GM12865 (cell line): ENCODE measurements around the gene C1orf53.
"Not testable (repeated sequence)": the region's sequence is repeated elsewhere in the genome, so short reads cannot be mapped to it uniquely, and the experiment has no call there.

ENCODE experiments used
- DNase-seq: peaks from one replicate; pipeline ENCODE4 v3.0.0; 2010; ENCODE audit warnings: low read depth
- H3K4me3 ChIP-seq: 2 replicates; pipeline ENCODE4 v1.5.1; 2011; ENCODE audit warnings: mild to moderate bottlenecking, low read depth, low read length, control low read depth
- TF ChIP-seq, protein P1 (sequence below): IDR thresholded peaks from 2 replicates; pipeline ENCODE4 v1.5.1; 2011; ENCODE audit warnings: low read length, control low read depth, low read depth, inconsistent platforms; ENCODE audit not compliant: insufficient read depth; ENCODE audit errors: missing control alignments

The C1orf53 gene

DNA sequence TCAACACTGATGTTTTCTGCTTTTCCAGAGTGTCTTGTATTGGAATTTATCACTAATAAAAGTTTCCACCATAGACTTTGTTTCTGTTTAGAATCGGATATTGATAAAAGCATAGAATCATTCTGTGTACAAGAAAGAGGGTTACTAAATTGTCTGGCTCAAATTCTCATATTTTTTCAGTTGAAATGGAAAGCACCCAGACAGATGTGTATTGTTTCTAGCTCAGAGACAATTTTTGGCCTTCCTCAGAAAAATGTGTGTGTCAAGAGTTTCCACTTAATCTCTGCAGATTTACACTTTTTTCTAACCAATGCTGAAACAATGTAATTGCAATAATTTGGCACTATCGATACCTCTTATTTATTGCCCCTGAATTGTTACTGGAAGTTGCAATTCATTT lies 35.0 kb downstream of the C1orf53 start:
- no peak overlapping the region for H3K4me3 ChIP-seq
- TF ChIP-seq, protein P1, sequence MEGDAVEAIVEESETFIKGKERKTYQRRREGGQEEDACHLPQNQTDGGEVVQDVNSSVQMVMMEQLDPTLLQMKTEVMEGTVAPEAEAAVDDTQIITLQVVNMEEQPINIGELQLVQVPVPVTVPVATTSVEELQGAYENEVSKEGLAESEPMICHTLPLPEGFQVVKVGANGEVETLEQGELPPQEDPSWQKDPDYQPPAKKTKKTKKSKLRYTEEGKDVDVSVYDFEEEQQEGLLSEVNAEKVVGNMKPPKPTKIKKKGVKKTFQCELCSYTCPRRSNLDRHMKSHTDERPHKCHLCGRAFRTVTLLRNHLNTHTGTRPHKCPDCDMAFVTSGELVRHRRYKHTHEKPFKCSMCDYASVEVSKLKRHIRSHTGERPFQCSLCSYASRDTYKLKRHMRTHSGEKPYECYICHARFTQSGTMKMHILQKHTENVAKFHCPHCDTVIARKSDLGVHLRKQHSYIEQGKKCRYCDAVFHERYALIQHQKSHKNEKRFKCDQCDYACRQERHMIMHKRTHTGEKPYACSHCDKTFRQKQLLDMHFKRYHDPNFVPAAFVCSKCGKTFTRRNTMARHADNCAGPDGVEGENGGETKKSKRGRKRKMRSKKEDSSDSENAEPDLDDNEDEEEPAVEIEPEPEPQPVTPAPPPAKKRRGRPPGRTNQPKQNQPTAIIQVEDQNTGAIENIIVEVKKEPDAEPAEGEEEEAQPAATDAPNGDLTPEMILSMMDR: no peak
- DNase-seq: no peak

DNA sequence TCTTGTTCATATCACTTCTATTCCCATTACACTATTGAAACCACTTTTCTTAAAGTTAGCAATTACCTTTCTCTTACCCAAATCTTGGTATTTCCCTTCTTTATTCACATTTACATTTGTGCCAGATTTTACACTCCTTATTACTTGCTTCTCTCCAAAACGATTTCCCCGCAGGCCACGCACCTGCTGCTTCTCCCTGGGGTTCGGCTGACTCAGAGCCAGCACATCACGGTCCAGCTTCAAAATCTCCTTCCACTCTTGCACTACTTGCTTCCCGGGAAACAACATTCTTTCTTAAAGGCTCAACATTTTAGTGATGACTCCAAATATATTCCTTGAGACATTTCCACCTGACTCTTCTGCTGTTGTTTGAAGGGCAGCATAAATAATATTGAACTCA lies 35.5 kb downstream of the C1orf53 start:
- TF ChIP-seq, protein P1: no peak
- no peak overlapping the region for H3K4me3 ChIP-seq
- DNase-seq: no peak

DNA sequence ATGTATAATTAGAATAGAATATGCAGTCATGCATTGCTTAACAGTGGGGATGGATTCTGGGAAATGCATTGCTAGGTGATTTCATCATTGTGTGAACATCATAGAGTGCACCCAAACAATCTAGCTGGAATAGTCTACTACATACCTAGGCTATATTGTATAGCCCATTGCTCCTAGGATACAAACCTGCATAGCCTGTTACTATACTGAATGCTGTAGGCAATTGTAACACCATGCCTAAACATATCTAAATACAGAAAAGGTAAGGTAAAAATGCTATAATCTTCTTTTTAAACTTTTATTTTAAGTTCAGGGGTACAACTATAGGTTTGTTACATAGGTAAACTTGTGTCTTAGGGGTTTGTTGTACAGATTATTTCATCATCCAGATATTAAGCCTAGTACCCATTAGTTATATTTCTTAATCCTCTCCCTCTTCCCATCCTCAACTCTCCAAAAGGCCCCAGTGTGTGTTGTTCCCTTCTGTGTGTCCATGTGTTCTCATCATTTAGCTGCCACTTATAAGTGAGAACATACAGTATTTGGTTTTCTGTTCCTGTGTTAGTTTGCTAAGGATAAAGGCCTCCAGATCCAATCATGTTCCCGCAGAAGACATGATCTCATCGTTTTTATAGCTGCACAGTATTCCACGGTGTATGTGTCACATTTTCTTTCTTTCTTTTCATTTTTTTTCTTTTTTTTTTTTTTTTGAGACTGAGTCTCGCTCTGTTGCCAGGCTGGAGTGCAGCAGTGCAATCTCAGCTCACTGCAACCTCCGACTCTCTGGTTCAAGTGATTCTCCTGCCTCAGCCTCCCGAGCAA lies 36.9 kb downstream of the C1orf53 start:
- DNase-seq, H3K4me3 ChIP-seq: not testable (repeated sequence)

DNA sequence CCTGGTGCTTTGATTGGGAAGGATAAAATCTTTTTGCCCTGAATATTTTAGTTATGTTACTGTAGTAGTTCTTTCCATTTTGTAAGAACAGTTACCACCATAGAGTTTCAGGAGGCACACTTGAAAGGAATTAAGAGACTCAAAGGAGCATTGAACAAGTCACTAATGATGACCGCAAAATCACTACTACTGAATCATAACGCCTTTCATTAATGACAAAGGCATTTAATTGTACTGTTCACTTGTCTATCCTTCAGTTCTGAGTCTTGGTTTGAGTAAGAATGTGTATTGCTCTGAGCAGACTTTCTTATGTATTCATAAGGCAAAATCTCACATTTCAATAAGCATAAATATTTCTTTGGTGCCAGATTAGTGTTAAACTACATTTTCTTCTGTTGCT lies 39.6 kb downstream of the C1orf53 start:
- DNase-seq: no peak
- H3K4me3 ChIP-seq: no peak overlapping the region
- TF ChIP-seq, protein P1: no peak

DNA sequence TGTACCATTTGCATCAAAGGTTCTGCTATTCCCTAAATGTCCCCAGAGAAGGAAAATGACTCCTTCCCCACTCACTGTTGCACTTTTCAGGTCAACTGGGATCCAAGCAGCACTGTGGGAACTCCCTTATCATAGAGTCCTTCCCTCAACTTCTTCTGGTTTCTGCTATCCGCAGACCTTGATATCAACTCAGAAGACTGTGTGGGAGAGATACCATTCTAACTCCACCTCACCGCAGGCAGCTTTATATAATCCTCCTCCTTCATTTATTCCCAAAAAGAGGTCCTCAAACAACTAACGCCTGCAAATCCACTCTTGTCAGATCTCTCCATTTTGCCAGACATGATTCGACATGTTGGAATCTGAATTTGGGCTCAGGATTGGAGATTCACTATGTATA lies 42.1 kb downstream of the C1orf53 start:
- no peak overlapping the region for H3K4me3 ChIP-seq
- TF ChIP-seq, protein P1: no peak
- no peak for DNase-seq

DNA sequence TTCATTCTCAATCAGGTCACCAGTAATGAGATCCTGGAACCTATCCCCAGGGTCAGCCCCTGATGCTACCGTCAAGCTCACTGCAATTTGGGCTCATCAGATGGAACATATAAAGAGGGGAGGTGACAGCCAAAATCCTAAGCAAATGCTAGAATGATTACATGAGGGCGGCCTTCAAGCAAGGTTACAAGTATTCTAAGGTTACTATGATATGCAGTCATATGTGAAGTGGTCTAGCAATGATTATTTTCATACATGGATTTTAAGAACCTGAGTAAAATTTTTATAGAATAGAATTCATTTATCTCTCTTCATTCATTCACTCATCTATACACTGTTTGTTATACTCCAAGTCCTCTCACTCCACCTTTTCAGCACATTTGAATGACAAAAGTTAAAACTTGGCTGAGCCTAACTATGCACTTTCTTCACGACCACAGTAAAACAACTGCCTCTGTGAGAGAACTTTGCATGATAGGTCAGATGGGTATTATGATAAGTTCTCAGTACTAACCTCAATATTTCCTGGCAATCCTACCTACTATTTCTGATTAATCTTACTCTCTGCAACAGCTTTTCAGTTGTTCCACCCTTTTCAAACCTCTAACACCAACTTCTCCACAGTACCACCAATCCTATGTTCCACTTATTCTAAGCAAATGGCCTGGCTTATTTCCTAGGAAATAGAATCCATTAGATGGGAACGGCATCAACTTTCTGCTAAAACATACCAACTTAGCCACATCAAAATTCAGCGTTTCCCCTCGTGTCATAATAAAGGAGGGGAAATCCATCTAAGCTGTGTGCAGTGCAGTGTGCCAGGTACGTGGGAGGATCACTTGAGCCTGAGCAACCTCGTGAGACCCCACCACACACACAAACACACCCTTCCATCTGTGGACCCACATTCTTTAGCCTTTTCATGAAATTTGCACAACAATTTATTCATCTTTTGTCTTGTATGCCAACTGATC lies 46.8 kb downstream of the C1orf53 start:
- no peak for DNase-seq
- no peak overlapping the region for H3K4me3 ChIP-seq
- TF ChIP-seq, protein P1: no peak

DNA sequence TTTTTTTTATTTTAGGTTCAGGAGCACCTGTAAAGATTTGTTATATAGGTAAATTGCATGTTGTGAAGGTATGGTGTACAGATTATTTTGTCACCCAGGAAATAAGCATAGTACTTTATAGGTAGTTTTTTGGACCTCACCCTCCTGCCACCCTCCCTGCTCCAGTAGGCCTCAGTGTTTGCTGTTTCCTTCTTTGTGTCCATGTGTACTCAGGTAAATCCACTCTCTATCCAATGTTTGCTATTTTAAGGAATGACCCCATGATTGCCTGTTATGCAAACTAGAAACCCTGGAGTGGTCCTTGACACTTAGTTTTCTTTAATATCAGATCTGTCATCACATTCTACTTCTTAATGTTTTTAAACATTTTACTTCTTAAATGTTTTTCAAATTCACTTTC lies 48.7 kb downstream of the C1orf53 start:
- no peak overlapping the region for H3K4me3 ChIP-seq
- TF ChIP-seq, protein P1: no peak
- no peak for DNase-seq
